GM18502 (cell line): ENCODE measurements around the gene CMSS1.

Source experiments
- ATAC-seq: cut with Tn5 transposase; IDR thresholded peaks from one replicate; pipeline ENCODE4 v1.9.1; 2021; ENCODE audit warnings: mild to moderate bottlenecking; ENCODE audit not compliant: unreplicated experiment, poor library complexity

The CMSS1 gene

GRCh38 chr3:99952306-99952705, 134.6 kb downstream of the CMSS1 start:
- ATAC-seq = no peak

- ATAC-seq = no peak
Measured at GRCh38 chr3:99953596-99953995, 135.9 kb downstream of the CMSS1 start.

- no peak for ATAC-seq
Measured at GRCh38 chr3:99954914-99955644, 137.4 kb downstream of the CMSS1 start.

- no peak for ATAC-seq
Measured at GRCh38 chr3:99955773-99956562, 138.3 kb downstream of the CMSS1 start.

- no peak for ATAC-seq
Measured at GRCh38 chr3:99957151-99957796, 139.6 kb downstream of the CMSS1 start.

GRCh38 chr3:99958222-99958912, 140.7 kb downstream of the CMSS1 start:
- ATAC-seq = no peak

GRCh38 chr3:99960123-99960878, 142.6 kb downstream of the CMSS1 start:
- ATAC-seq = no peak

- ATAC-seq = no peak
Measured at GRCh38 chr3:99960941-99961340, 143.3 kb downstream of the CMSS1 start.

GRCh38 chr3:99961756-99962515, 144.3 kb downstream of the CMSS1 start:
- ATAC-seq = no peak

- no peak for ATAC-seq
Measured at GRCh38 chr3:99962703-99963102, 145.0 kb downstream of the CMSS1 start.

GRCh38 chr3:99965077-99965476, 147.4 kb downstream of the CMSS1 start:
- no peak for ATAC-seq

- no peak for ATAC-seq
Measured at GRCh38 chr3:99965681-99966408, 148.2 kb downstream of the CMSS1 start.

- ATAC-seq = no peak
Measured at GRCh38 chr3:99966662-99967416, 149.2 kb downstream of the CMSS1 start.

- no peak for ATAC-seq
Measured at GRCh38 chr3:99967796-99968195, 150.1 kb downstream of the CMSS1 start.

GRCh38 chr3:99969136-99969535, 151.5 kb downstream of the CMSS1 start:
- ATAC-seq = no peak

- peak; percentile 98 for ATAC-seq
Measured at GRCh38 chr3:99970198-99970597, 152.5 kb downstream of the CMSS1 start.

- no peak for ATAC-seq
Measured at GRCh38 chr3:99971761-99972160, 154.1 kb downstream of the CMSS1 start.
